GM12801 (cell line): ENCODE results near the gene KCNA5.

ENCODE experiments used
- TF ChIP-seq, protein P1 (sequence below): IDR thresholded peaks from one replicate; pipeline ENCODE4 v1.5.1; 2011; ENCODE audit warnings: control low read depth; ENCODE audit not compliant: insufficient read length; ENCODE audit errors: extremely low read depth

KCNA5 gene

DNA sequence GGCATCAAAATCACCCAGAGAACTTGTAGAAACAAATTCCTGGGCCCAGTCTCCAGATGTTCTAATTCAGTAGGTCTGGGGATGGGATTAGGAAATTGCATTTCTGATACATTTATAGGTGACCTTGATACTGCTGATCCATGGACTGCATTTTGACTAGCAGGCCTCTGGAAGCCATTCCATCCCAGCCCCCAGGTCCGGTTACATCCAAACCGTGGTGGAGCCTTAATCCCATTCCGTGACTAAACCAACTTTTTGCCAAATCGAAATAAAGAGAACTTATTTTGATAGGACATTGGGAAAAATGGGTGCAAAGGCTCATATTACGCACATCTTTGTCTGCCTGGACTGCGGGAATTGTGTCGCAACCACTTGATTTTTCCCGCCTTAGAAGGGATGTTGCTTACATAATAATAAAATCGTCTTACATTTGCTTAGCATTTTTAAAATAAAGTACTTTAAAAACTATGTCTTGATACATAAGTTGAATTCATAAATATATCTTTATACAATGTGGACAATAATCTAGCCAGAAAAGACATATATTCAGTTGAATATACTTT is 5.8 kb upstream of the KCNA5 start:
- TF ChIP-seq, protein P1, sequence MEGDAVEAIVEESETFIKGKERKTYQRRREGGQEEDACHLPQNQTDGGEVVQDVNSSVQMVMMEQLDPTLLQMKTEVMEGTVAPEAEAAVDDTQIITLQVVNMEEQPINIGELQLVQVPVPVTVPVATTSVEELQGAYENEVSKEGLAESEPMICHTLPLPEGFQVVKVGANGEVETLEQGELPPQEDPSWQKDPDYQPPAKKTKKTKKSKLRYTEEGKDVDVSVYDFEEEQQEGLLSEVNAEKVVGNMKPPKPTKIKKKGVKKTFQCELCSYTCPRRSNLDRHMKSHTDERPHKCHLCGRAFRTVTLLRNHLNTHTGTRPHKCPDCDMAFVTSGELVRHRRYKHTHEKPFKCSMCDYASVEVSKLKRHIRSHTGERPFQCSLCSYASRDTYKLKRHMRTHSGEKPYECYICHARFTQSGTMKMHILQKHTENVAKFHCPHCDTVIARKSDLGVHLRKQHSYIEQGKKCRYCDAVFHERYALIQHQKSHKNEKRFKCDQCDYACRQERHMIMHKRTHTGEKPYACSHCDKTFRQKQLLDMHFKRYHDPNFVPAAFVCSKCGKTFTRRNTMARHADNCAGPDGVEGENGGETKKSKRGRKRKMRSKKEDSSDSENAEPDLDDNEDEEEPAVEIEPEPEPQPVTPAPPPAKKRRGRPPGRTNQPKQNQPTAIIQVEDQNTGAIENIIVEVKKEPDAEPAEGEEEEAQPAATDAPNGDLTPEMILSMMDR = no peak

DNA sequence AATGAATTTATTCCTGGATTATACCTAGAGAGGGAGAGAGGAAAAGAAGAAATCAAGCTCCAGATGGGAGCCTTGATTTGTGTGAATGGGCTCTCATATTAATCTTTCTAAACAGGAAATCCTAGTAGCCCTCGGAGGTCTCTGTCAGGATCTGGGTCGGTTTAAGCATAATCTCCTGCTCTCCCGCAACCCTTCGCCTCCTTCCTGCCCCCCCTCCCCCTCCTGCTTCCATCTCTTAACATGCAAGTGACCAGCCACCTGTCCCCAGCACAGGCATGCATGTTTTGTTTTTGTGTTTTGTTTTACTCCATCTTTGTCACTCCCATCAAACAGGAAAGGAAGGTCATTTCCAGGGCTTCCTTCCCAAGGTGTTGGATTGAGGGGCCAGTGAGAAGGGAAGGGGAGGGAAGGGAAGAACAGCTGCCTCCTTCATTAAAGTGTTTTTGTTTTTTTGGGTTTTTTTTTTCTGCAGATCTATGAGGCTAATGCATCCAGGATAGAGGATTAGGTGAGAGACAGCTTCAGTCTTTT is 4.8 kb upstream of the KCNA5 start:
- TF ChIP-seq, protein P1 = no peak

DNA sequence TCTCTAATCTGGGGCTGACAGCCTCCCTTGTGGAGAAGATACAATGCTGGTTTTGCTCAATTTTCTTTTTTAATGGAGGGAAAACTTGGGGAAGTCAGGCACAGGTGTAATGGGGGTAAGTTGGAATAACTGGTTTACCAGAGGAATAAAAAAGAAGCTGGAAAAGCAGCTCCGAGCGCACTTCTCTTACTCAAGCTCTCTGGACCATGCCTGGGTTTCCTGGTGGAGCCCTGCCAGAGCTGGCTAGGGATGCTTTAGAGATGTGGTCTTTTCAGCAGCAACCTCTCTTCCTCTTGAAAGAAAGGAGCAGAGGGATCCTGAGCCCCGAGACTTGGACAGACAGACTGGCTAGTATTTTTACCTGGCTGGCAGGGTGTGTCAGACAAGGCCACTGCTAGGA is 3.9 kb upstream of the KCNA5 start:
- TF ChIP-seq, protein P1 = no peak

DNA sequence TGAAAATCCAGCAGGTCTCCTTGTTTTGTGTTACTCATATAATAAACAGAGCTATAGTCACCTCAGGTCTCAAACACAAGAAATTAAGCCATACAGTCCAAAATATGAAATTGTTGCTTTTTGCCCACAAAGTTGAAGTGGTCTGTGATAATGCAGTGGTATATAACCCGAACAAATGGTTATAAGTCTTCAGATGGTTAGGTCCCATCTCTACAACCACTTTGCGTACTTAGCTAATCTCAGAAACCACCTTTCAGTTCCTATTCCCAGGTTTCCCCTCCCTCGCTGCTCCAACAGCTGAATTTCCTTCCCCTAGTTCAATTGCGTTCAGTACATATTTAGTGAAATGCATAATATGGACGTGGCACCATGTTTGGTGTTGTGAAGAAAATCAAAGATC is 3.3 kb upstream of the KCNA5 start:
- TF ChIP-seq, protein P1 = no peak

DNA sequence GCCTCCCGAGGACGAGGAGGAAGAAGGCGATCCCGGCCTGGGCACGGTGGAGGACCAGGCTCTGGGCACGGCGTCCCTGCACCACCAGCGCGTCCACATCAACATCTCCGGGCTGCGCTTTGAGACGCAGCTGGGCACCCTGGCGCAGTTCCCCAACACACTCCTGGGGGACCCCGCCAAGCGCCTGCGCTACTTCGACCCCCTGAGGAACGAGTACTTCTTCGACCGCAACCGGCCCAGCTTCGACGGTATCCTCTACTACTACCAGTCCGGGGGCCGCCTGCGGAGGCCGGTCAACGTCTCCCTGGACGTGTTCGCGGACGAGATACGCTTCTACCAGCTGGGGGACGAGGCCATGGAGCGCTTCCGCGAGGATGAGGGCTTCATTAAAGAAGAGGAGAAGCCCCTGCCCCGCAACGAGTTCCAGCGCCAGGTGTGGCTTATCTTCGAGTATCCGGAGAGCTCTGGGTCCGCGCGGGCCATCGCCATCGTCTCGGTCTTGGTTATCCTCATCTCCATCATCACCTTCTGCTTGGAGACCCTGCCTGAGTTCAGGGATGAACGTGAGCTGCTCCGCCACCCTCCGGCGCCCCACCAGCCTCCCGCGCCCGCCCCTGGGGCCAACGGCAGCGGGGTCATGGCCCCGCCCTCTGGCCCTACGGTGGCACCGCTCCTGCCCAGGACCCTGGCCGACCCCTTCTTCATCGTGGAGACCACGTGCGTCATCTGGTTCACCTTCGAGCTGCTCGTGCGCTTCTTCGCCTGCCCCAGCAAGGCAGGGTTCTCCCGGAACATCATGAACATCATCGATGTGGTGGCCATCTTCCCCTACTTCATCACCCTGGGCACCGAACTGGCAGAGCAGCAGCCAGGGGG is 979 bp downstream of the KCNA5 start:
- TF ChIP-seq, protein P1 = no peak

DNA sequence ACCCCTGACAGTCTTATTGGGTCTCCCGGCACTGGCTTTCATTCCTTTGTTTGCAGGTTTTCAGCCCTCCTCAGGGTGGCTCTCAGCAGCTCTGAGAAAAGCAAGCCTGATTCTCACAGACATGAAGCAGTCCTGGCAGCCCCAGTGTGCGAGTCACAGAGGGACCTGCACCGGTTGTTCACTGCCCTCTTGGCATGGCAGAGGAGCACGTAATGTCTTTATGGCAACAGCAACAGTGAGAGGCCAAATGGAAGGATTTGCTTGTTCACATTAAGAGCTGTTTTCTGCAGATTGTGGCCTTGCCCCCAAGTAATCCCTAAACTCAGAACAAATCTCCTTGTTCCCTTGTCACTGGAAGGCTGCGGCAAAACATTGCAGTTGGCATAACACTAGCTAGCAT is 3.4 kb downstream of the KCNA5 start:
- TF ChIP-seq, protein P1 = no peak

DNA sequence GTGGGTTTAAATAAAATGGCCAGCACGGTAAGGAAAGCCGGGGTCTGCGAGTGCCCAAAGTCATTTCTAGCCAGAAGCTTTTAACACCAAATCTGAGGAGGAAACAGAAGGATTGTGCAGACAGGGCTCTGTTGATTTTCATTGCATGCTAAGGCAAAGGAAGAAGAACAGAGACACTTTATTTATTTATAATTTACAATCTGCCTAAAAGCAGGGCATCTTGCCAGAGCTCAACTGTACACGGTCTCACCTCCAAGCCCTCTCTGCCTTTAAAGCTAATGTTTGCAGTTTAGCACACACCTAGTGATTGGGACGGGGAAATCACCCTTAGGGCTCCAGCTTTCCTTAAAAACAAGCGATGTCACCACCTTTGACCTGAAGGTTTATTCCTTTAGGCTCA is 4.0 kb downstream of the KCNA5 start:
- TF ChIP-seq, protein P1 = no peak
